Measurements from ENCODE around the gene KRT77. TPM values are rescaled to one million over a fixed set of nuclear protein-coding genes. Genes with fewer than 3 reads are reported as not detected.

Gene KRT77
- total RNA-seq, 2 experiments from 2014 or later, result not detected

DNA sequence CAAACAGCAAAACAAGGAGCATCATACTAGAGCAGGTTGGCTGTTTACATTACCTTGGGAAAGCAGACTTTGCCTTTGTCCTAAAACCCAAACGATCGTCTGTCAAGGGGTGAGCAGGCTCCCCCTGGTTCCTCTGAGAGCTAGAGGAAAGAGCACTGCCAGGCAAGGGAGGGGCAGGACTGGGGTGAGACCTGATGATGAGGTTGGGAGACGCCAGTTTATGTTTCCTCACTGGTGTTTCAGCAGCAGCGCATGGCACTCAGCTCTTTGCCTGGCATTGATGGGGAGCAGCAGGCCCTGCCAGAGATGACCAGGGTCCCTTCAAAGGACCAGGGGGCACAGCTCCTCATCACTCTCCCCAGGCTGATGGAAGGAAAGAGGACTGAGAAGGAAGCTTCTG lies 43.4 kb downstream of the KRT77 start:
- Histone ChIP-seq H3K4me2 (ENCODE audit: low read length) (no peak overlapping the region), H4K20me1 (ENCODE audit: insufficient read depth, low read length) (no peaks in the 10 kb centered on the region), H3K4me3 (ENCODE audit: low read depth, low read length, poor library complexity, severe bottlenecking) (no peak overlapping the region), H3K9me2 (ENCODE audit: insufficient read depth, low read length) (no peaks in the 10 kb centered on the region), H3K27ac (ENCODE audit: low read depth, low read length, poor library complexity, severe bottlenecking) (no peak overlapping the region), H3K9me3 (ENCODE audit: low read length) (no peaks in the 10 kb centered on the region), H3K4me1 (ENCODE audit: insufficient read depth, low read length, poor library complexity, severe bottlenecking) (no peaks in the 10 kb centered on the region), H3K36me3 (ENCODE audit: insufficient read depth, low read length) (no peaks in the 10 kb centered on the region), H3K79me2 (ENCODE audit: insufficient read depth, low read depth, low read length) (no peaks in the 10 kb centered on the region), H2AFZ (ENCODE audit: low read length) (no peak overlapping the region)
- POLR2A ChIA-PET, result no interaction called here
- DNase-seq (ENCODE audit: low spot score), result no peak
- no TSS peak for BruUV-seq (replicated peaks)
- TF ChIP-seq, protein P1, sequence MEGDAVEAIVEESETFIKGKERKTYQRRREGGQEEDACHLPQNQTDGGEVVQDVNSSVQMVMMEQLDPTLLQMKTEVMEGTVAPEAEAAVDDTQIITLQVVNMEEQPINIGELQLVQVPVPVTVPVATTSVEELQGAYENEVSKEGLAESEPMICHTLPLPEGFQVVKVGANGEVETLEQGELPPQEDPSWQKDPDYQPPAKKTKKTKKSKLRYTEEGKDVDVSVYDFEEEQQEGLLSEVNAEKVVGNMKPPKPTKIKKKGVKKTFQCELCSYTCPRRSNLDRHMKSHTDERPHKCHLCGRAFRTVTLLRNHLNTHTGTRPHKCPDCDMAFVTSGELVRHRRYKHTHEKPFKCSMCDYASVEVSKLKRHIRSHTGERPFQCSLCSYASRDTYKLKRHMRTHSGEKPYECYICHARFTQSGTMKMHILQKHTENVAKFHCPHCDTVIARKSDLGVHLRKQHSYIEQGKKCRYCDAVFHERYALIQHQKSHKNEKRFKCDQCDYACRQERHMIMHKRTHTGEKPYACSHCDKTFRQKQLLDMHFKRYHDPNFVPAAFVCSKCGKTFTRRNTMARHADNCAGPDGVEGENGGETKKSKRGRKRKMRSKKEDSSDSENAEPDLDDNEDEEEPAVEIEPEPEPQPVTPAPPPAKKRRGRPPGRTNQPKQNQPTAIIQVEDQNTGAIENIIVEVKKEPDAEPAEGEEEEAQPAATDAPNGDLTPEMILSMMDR (conservative IDR thresholded peaks at IDR 0.05; ENCODE audit: low read length), result no peak
- TF ChIP-seq EZH2phosphoT487 (IDR thresholded peaks at IDR 0.05; ENCODE audit: borderline replicate concordance, low read depth, low read length), result no peak
- intact Hi-C loops (cut with micrococcal nuclease; ENCODE audit: unreplicated experiment), result no loop called here
- CTCF ChIA-PET (ENCODE audit: unreplicated experiment), result no interaction called here

DNA sequence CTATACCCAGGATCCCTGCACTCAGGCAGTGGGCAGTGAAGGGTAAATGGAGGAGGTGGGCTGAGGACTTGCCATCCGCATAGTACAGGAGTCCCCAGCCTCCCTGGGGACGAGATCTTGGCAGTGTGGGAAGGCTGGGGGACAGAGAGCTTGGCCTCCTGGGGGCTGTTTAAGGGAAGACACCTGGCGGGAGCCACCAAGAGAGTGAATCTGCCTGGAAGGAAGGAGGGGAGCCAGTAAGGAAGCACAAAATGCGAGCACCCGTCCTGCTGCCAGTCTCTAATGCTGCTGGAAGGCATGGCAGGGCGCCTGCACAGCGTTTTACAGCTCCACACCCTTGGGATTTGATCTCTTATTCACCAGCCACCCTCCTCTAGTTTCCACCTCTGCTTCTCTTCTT lies 43.9 kb downstream of the KRT77 start:
- intact Hi-C loops (cut with micrococcal nuclease; ENCODE audit: unreplicated experiment), result no loop called here
- Histone ChIP-seq H3K36me3 (ENCODE audit: insufficient read depth, low read length) (no peaks in the 10 kb centered on the region), H3K9me3 (ENCODE audit: low read length) (no peaks in the 10 kb centered on the region), H3K9me2 (ENCODE audit: insufficient read depth, low read length) (no peaks in the 10 kb centered on the region), H3K4me2 (ENCODE audit: low read length) (no peak overlapping the region), H4K20me1 (ENCODE audit: insufficient read depth, low read length) (no peaks in the 10 kb centered on the region), H3K79me2 (ENCODE audit: insufficient read depth, low read depth, low read length) (no peaks in the 10 kb centered on the region), H3K4me1 (ENCODE audit: insufficient read depth, low read length, poor library complexity, severe bottlenecking) (no peaks in the 10 kb centered on the region), H2AFZ (ENCODE audit: low read length) (no peak overlapping the region), H3K4me3 (ENCODE audit: low read depth, low read length, poor library complexity, severe bottlenecking) (no peak overlapping the region), H3K27ac (ENCODE audit: low read depth, low read length, poor library complexity, severe bottlenecking) (no peak overlapping the region)
- CTCF ChIA-PET (ENCODE audit: unreplicated experiment), result no interaction called here
- POLR2A ChIA-PET, result no interaction called here
- BruUV-seq (replicated peaks), result no TSS peak
- DNase-seq (ENCODE audit: low spot score), result no peak
- no peak for TF ChIP-seq EZH2phosphoT487 (IDR thresholded peaks at IDR 0.05; ENCODE audit: borderline replicate concordance, low read depth, low read length)
- TF ChIP-seq, protein P1 (conservative IDR thresholded peaks at IDR 0.05; ENCODE audit: low read length), result no peak

DNA sequence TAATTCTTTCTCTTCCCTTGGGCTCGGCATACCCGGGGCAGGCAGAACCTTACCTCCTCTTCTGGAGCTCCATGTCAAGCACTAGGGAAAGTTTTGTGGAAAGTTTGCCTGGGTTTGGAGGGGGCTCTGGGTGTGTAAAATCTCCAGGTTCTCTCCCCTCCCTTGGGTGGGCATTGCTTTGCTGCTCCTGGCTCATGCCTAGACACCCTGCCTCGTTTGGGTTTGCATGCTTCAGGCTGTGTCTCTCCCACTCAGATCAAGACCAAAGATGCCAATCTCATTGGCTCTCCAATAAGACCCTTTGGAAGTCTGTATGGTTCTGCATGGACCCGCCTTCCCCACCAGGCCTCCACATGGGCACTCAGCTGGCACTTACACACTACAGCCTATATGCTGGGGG lies 45.1 kb downstream of the KRT77 start:
- CTCF ChIA-PET (ENCODE audit: unreplicated experiment), result no interaction called here
- intact Hi-C loops (cut with micrococcal nuclease; ENCODE audit: unreplicated experiment), result no loop called here
- no TSS peak for BruUV-seq (replicated peaks)

More for the DNA sequence above, 45.1 kb downstream of the KRT77 start:
- H3K79me2 ChIP-seq (ENCODE audit: insufficient read depth, low read depth, low read length), result no peaks in the 10 kb centered on the region
- no peaks in the 10 kb centered on the region for H3K9me3 ChIP-seq (ENCODE audit: low read length)
- no peak for DNase-seq (ENCODE audit: low spot score)
- no peak overlapping the region for H3K4me3 ChIP-seq (ENCODE audit: low read depth, low read length, poor library complexity, severe bottlenecking)
- POLR2A ChIA-PET, result no interaction called here
- H3K4me1 ChIP-seq (ENCODE audit: insufficient read depth, low read length, poor library complexity, severe bottlenecking), result no peaks in the 10 kb centered on the region
- TF ChIP-seq, protein P1 (conservative IDR thresholded peaks at IDR 0.05; ENCODE audit: low read length), result no peak
- TF ChIP-seq EZH2phosphoT487 (IDR thresholded peaks at IDR 0.05; ENCODE audit: borderline replicate concordance, low read depth, low read length), result no peak
- no peaks in the 10 kb centered on the region for H3K9me2 ChIP-seq (ENCODE audit: insufficient read depth, low read length)
- no peaks in the 10 kb centered on the region for H3K36me3 ChIP-seq (ENCODE audit: insufficient read depth, low read length)
- H2AFZ ChIP-seq (ENCODE audit: low read length), result no peak overlapping the region
- no peak overlapping the region for H3K27ac ChIP-seq (ENCODE audit: low read depth, low read length, poor library complexity, severe bottlenecking)
- no peak overlapping the region for H3K4me2 ChIP-seq (ENCODE audit: low read length)
- no peaks in the 10 kb centered on the region for H4K20me1 ChIP-seq (ENCODE audit: insufficient read depth, low read length)

Data from OCI-LY7 (cell line).